HG03139 (cell line): ENCODE measurements around the gene LUZP2.

Experiments used
- ATAC-seq: cut with Tn5 transposase; IDR thresholded peaks from one replicate; pipeline ENCODE4 v1.9.1; 2021; ENCODE audit not compliant: unreplicated experiment

Gene LUZP2

GRCh38 chr11:24805671-24806070 is 308.8 kb downstream of the LUZP2 start:
- ATAC-seq = no peak

- ATAC-seq = no peak
These were observed 311.3 kb downstream of the LUZP2 start for GRCh38 chr11:24808173-24808572.

- no peak for ATAC-seq
These were observed 322.2 kb downstream of the LUZP2 start for GRCh38 chr11:24819006-24819405.

- ATAC-seq = no peak
These were observed 323.1 kb downstream of the LUZP2 start for GRCh38 chr11:24819863-24820434.

- no peak for ATAC-seq
These were observed 323.7 kb downstream of the LUZP2 start for GRCh38 chr11:24820541-24820940.

- no peak for ATAC-seq
These were observed 332.2 kb downstream of the LUZP2 start for GRCh38 chr11:24828938-24829605.

- ATAC-seq = no peak
These were observed 336.7 kb downstream of the LUZP2 start for GRCh38 chr11:24833573-24833972.

- no peak for ATAC-seq
These were observed 340.3 kb downstream of the LUZP2 start for GRCh38 chr11:24837112-24837511.

- ATAC-seq = no peak
These were observed 345.5 kb downstream of the LUZP2 start for GRCh38 chr11:24842308-24842707.

GRCh38 chr11:24844406-24844805 is 347.6 kb downstream of the LUZP2 start:
- ATAC-seq = no peak

GRCh38 chr11:24848857-24849256 is 352.0 kb downstream of the LUZP2 start:
- ATAC-seq = no peak

- no peak for ATAC-seq
These were observed 359.1 kb downstream of the LUZP2 start for GRCh38 chr11:24855951-24856350.

- ATAC-seq = no peak
These were observed 363.0 kb downstream of the LUZP2 start for GRCh38 chr11:24859801-24860300.

GRCh38 chr11:24861440-24861839 is 364.6 kb downstream of the LUZP2 start:
- no peak for ATAC-seq

- ATAC-seq = no peak
These were observed 369.9 kb downstream of the LUZP2 start for GRCh38 chr11:24866743-24867142.

GRCh38 chr11:24870048-24870447 is 373.2 kb downstream of the LUZP2 start:
- ATAC-seq = no peak

- ATAC-seq = no peak
These were observed 375.3 kb downstream of the LUZP2 start for GRCh38 chr11:24872186-24872585.

GRCh38 chr11:24872651-24873311 is 375.9 kb downstream of the LUZP2 start:
- no peak for ATAC-seq

- no peak for ATAC-seq
These were observed 384.1 kb downstream of the LUZP2 start for GRCh38 chr11:24880962-24881361.

- ATAC-seq = no peak
These were observed 388.8 kb downstream of the LUZP2 start for GRCh38 chr11:24885580-24886173.

- no peak for ATAC-seq
These were observed 390.2 kb downstream of the LUZP2 start for GRCh38 chr11:24886880-24887619.
